ENCODE measurements around the gene COL8A2. TPM values are rescaled to one million over a fixed set of nuclear protein-coding genes. Genes with fewer than 3 reads are reported as not detected.

The COL8A2 gene
- total RNA-seq, 1 experiment from 2014 or later: not detected

- no peak for DNase-seq (ENCODE audit: low read depth)
- in situ Hi-C loops (cut with HindIII; ENCODE audit: low pct_unique_long_range_greater_than_20kb, low sequenced_read_pairs): no loop called here
These were observed 1.7 kb downstream of the COL8A2 start for GRCh38 chr1:36123356-36123755.

DNA sequence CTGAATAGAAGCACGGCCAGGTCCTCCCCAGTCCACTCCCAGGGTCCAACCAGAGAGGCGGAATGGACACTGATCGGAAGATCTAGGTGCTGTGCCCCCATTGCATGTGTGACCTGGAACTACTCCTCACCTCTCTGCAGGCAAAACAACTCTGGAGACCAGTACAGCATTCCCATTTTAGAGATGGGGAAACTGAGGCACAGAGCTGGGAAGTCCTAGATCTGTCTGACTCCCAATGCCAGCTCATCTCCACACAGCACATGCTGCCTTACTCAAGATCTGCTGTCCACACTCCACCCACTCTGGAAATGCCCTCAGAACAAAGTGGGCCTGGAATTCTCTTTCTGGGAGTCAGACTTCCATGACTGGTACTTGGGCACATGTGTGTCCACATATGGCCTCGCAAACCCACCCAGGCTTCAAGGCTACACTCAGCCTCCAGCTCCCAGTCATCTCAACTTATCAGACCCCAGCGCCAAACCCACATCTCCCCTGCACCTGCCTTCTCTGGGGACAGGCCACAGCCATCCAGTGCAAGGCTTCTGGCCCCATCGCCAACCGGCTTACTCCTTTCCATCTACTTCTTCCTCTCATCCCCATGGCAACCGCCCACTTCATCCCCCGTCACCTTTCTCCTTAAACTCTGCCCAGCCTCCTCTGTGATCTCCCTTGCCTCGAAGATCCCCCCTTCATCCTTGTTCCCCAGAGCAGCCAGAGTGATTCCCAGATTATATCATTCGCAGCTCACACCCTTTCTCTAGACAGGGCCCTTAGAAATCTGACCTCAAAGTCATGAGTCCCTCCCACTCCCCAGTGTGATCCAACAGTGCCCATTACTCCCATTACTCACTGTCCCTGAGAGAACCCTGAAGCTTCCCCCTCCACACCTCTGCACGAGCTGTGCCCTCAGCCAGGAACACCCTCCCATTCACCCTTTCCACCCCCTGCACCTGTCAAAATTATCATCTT is 2.7 kb downstream of the COL8A2 start:
- no peak for DNase-seq (ENCODE audit: low read depth)
- in situ Hi-C loops (cut with HindIII; ENCODE audit: low pct_unique_long_range_greater_than_20kb, low sequenced_read_pairs): no loop called here

DNA sequence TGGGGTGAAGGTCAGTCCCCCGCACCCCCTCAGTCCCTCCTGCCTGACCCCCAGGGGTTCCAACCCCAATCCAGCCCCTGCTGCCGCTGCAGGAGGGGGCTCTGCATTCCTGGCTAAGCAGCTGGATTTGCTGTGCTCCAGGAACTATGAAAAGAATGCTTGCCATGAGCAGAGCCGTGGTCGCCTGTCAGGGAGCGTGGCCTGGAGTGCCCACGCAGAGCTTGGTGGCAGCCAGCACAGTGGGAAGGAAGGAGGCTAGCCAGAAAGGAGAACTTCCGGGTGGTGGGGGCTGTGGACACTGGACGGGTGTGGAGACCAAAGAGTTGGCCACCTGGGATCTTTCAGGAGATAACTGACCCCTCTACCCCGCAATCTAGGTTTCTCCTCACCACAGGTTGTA is 5.6 kb downstream of the COL8A2 start:
- DNase-seq (ENCODE audit: low read depth): no peak
- in situ Hi-C loops (cut with HindIII; ENCODE audit: low pct_unique_long_range_greater_than_20kb, low sequenced_read_pairs): no loop called here

DNA sequence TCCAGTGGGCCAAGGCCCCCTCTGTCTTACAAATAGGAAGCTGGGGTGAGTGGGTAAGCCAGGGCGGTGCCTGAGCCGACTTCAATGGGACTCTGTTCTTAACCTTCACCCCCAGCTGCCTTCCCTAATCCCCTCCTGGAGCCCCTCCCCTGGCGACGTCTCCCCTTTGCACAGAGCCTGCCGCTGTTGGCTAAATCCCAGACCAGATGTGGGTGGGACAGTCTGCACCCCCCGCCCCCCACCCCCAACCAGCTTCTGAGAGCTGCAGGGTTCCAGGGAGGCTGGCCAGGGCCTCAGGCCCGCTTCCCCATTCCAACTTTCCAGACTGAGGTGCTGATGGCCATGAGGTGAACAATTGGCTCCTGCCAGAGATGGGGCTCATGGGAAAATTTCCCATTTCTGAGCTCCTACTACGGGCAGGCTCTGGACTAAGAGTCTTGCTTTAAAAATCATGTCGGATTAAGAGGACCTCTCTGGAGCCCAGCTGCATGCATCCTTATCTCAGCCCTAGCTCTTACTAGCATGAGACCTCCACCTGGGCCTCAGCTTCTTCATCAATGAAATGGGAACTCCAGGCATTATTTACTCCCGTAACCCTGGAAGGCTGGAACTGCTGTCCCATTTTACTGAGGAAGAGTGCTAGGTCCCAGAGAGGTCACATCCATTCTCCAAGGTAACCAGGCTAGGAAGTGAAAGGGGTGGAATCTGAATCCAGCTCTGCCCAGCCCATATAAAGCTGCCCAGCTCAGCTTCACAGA is 6.4 kb downstream of the COL8A2 start:
- no peak for DNase-seq (ENCODE audit: low read depth)
- in situ Hi-C loops (cut with HindIII; ENCODE audit: low pct_unique_long_range_greater_than_20kb, low sequenced_read_pairs): no loop called here

DNA sequence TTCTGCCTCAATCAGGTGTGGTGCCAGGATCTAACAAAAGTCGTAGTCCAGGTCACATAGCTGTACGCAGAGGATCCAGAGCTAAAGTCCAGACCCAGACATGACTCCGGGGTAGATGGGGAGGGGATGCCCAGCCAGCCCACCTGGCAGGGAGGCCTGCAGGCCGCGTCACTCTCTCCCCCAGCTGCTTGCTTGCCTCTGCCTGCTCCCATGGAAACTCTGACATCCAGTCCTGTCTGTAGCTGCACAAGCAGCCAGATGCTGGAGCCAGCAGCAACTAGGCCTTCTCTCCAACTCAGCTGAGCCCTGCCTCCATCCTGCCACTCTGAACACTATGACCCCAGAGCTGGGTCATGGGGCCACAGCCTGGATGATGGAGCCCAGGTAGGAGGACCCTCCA is 8.1 kb downstream of the COL8A2 start:
- DNase-seq (ENCODE audit: low read depth): no peak
- in situ Hi-C loops (cut with HindIII; ENCODE audit: low pct_unique_long_range_greater_than_20kb, low sequenced_read_pairs): no loop called here

- DNase-seq (ENCODE audit: low read depth): no peak
- in situ Hi-C loops (cut with HindIII; ENCODE audit: low pct_unique_long_range_greater_than_20kb, low sequenced_read_pairs): no loop called here
These were observed 9.1 kb downstream of the COL8A2 start for GRCh38 chr1:36115931-36116330.

GRCh38 chr1:36115200-36115669 is 9.8 kb downstream of the COL8A2 start:
- in situ Hi-C loops (cut with HindIII; ENCODE audit: low pct_unique_long_range_greater_than_20kb, low sequenced_read_pairs): no loop called here

GRCh38 chr1:36114371-36114770 is 10.7 kb downstream of the COL8A2 start:
- in situ Hi-C loops (cut with HindIII; ENCODE audit: low pct_unique_long_range_greater_than_20kb, low sequenced_read_pairs): no loop called here
- no peak for DNase-seq (ENCODE audit: low read depth)

More at GRCh38 chr1:36115200-36115669, 9.8 kb downstream of the COL8A2 start:
- no peak for DNase-seq (ENCODE audit: low read depth)

DNA sequence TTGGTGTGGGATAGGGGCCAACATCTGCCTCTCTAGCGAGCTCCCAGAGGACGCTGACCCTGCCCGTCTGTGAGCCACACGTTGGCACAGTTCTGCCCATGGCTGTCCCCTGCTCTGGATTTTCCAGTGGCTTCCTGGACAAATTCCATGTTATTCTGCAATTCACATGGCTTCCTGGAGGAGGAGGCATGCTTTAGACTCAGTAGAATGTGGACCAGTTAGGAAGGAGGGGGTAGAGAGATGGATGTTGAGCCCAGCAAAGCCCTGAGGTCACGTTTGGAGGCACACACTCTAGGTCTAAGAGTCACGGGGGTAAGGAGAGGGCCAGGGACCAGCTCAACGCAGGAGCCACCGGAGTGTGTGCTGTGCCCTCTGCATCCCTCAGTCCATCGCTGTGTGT is 12.2 kb downstream of the COL8A2 start:
- in situ Hi-C loops (cut with HindIII; ENCODE audit: low pct_unique_long_range_greater_than_20kb, low sequenced_read_pairs): no loop called here
- no peak for DNase-seq (ENCODE audit: low read depth)

- DNase-seq (ENCODE audit: low read depth): no peak
- in situ Hi-C loops (cut with HindIII; ENCODE audit: low pct_unique_long_range_greater_than_20kb, low sequenced_read_pairs): no loop called here
These were observed 13.9 kb downstream of the COL8A2 start for GRCh38 chr1:36111151-36111550.

- in situ Hi-C loops (cut with HindIII; ENCODE audit: low pct_unique_long_range_greater_than_20kb, low sequenced_read_pairs): no loop called here
These were observed 15.9 kb downstream of the COL8A2 start for GRCh38 chr1:36109041-36109679.

GRCh38 chr1:36108314-36108713 is 16.7 kb downstream of the COL8A2 start:
- no peak for DNase-seq (ENCODE audit: low read depth)
- in situ Hi-C loops (cut with HindIII; ENCODE audit: low pct_unique_long_range_greater_than_20kb, low sequenced_read_pairs): no loop called here

More at GRCh38 chr1:36109041-36109679, 15.9 kb downstream of the COL8A2 start:
- DNase-seq (ENCODE audit: low read depth): no peak

- no peak for DNase-seq (ENCODE audit: low read depth)
- in situ Hi-C loops (cut with HindIII; ENCODE audit: low pct_unique_long_range_greater_than_20kb, low sequenced_read_pairs): no loop called here
These were observed 17.6 kb downstream of the COL8A2 start for GRCh38 chr1:36107394-36107793.

- in situ Hi-C loops (cut with HindIII; ENCODE audit: low pct_unique_long_range_greater_than_20kb, low sequenced_read_pairs): no loop called here
- no peak for DNase-seq (ENCODE audit: low read depth)
These were observed 18.8 kb downstream of the COL8A2 start for GRCh38 chr1:36106269-36106668.

GRCh38 chr1:36101546-36101945 is 23.5 kb downstream of the COL8A2 start:
- DNase-seq (ENCODE audit: low read depth): no peak
- in situ Hi-C loops (cut with HindIII; ENCODE audit: low pct_unique_long_range_greater_than_20kb, low sequenced_read_pairs): no loop called here

DNA sequence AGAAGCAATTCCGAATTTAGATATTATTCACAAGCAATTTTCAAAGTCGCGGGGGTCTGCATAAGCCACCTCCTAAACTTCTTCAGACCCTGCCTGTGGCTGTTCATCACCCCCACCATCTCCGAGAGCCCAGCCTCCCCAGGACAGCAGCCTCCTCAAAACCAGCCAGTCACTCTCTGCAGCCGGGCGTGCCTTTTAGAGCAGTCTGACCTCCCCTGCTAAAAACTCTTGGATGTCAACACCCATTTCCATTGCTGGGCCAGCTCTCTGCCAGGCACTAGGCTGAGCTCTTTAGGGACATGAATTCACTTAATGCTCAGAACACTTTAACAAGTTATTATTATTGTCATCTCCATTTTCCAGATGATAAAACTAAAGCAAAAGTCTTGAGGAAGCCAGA is 24.6 kb downstream of the COL8A2 start:
- DNase-seq (ENCODE audit: low read depth): no peak
- in situ Hi-C loops (cut with HindIII; ENCODE audit: low pct_unique_long_range_greater_than_20kb, low sequenced_read_pairs): no loop called here

DNA sequence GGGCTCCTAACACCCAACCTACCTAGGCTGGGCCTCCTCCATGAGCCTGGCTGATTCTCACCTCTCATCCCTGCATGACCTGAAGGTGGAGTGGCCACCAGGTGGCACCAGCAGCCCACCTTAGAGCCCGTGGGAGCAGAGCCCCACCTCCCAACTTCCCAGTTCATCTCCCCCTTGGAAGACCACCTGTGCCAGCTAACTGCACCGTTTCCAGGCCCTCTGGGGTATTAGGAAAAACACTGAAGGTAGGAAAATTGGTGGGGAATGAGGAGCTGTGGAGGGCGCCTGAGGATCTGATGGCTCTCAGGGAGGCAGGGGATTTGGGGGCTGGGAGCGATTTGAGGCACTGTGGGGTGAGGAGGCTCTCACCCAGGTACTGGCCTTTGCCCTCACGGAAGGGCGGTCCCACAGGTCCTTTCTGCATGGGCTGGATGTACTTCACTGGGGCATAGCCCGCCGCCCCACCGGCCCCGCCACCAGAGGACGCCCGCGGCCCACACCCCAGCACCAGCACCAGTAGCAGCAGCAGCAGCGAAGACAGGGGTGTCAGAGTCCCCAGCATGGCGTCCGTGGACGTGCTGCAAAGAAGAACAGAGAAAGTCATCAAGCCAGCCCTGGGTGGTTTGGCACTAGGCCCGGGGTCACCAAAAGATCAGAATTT is 25.2 kb downstream of the COL8A2 start:
- DNase-seq (ENCODE audit: low read depth): peak; percentile 53
- in situ Hi-C loops (cut with HindIII; ENCODE audit: low pct_unique_long_range_greater_than_20kb, low sequenced_read_pairs): no loop called here

- no peak for DNase-seq (ENCODE audit: low read depth)
- in situ Hi-C loops (cut with HindIII; ENCODE audit: low pct_unique_long_range_greater_than_20kb, low sequenced_read_pairs): no loop called here
These were observed 26.2 kb downstream of the COL8A2 start for GRCh38 chr1:36098650-36099365.
